Astrocyte (in vitro differentiated cells and primary cell): ENCODE measurements around the gene TRAPPC2B. TPM values are rescaled to one million over a fixed set of nuclear protein-coding genes. Genes with fewer than 3 reads are reported as not detected.

Experiments used
- DNase-seq: peaks from one replicate; pipeline ENCODE4 v3.0.0-alpha.2; 2010; ENCODE audit warnings: low read depth
- FAIRE-seq: peaks from 2 replicates; lab custom pipeline; 2011; peaks lifted over from hg19 to GRCh38; lab: Jason Lieb, UNC
- H2AFZ ChIP-seq: 2 replicates; pipeline ENCODE4 v1.6.0; 2012; ENCODE audit warnings: low read depth, low read length, inconsistent platforms
- H3K27ac ChIP-seq: 2 replicates; pipeline ENCODE4 v1.5.1; 2011; ENCODE audit warnings: low read depth, low read length, inconsistent platforms
- H3K27me3 ChIP-seq: 2 replicates; pipeline ENCODE4 v1.6.0; 2011; ENCODE audit warnings: low read length, inconsistent platforms; ENCODE audit not compliant: insufficient read depth
- H3K36me3 ChIP-seq: 2 replicates; pipeline ENCODE4 v1.5.1; 2011; ENCODE audit warnings: low read length, inconsistent platforms; ENCODE audit not compliant: insufficient read depth
- H3K4me1 ChIP-seq: 2 replicates; pipeline ENCODE4 v1.5.1; 2011; ENCODE audit warnings: low read length, inconsistent platforms; ENCODE audit not compliant: insufficient read depth
- H3K4me2 ChIP-seq: 2 replicates; pipeline ENCODE4 v1.6.0; 2012; ENCODE audit warnings: low read length, inconsistent platforms
- H3K4me3 ChIP-seq: 2 replicates; pipeline ENCODE4 v1.5.1; 2011; ENCODE audit warnings: low read depth, mild to moderate bottlenecking, low read length, inconsistent platforms; ENCODE audit not compliant: insufficient read depth
- H3K79me2 ChIP-seq: 2 replicates; pipeline ENCODE4 v1.6.0; 2012; ENCODE audit warnings: mild to moderate bottlenecking, low read length, inconsistent platforms; ENCODE audit not compliant: insufficient read depth
- H3K9ac ChIP-seq: 2 replicates; pipeline ENCODE4 v1.6.0; 2012; ENCODE audit warnings: mild to moderate bottlenecking, low read length, inconsistent platforms
- H3K9me3 ChIP-seq: 2 replicates; pipeline ENCODE4 v1.5.1; 2012; ENCODE audit warnings: low read depth, mild to moderate bottlenecking, low read length, inconsistent platforms; ENCODE audit not compliant: insufficient read depth
- H4K20me1 ChIP-seq: 2 replicates; pipeline ENCODE4 v1.6.0; 2012; ENCODE audit warnings: low read length, inconsistent platforms; ENCODE audit not compliant: insufficient read depth
- H3K27ac Mint-ChIP-seq: one replicate; pipeline ENCODE4 v1.8.0; 2021; ENCODE audit warnings: mild to moderate bottlenecking, mixed read lengths; ENCODE audit not compliant: unreplicated experiment
- H3K27me3 Mint-ChIP-seq: one replicate; pipeline ENCODE4 v1.8.0; 2021; ENCODE audit warnings: low read depth, mixed read lengths; ENCODE audit not compliant: unreplicated experiment
- H3K36me3 Mint-ChIP-seq: one replicate; pipeline ENCODE4 v1.8.0; 2021; ENCODE audit warnings: low read depth, mixed read lengths; ENCODE audit not compliant: unreplicated experiment
- H3K4me1 Mint-ChIP-seq: one replicate; pipeline ENCODE4 v1.8.0; 2021; ENCODE audit warnings: low read depth, mixed read lengths; ENCODE audit not compliant: unreplicated experiment
- H3K4me3 Mint-ChIP-seq: one replicate; pipeline ENCODE4 v1.8.0; 2021; ENCODE audit warnings: mild to moderate bottlenecking, moderate library complexity, mixed read lengths; ENCODE audit not compliant: unreplicated experiment
- H3K9me3 Mint-ChIP-seq: one replicate; pipeline ENCODE4 v1.8.0; 2021; ENCODE audit warnings: mild to moderate bottlenecking, mixed read lengths; ENCODE audit not compliant: unreplicated experiment
- EZH2 ChIP-seq: IDR thresholded peaks from 2 replicates; pipeline ENCODE4 v1.6.1; 2012; ENCODE audit warnings: mild to moderate bottlenecking, low read length, inconsistent platforms; ENCODE audit not compliant: insufficient read depth
- total RNA-seq: library from RNA; stranded (reverse); gene quantifications from 2 replicates; pipeline ENCODE4 v1.2.1, GENCODE V29; 2021
- TF ChIP-seq, protein P1 (sequence below): IDR thresholded peaks from 2 replicates; pipeline ENCODE4 v1.5.1; 2011; ENCODE audit warnings: low read depth, mild to moderate bottlenecking, inconsistent platforms, low read length, moderate library complexity; ENCODE audit not compliant: insufficient read depth

The TRAPPC2B gene
- total RNA-seq, 1 donor from 2014 or later, result 9.2 TPM

DNA sequence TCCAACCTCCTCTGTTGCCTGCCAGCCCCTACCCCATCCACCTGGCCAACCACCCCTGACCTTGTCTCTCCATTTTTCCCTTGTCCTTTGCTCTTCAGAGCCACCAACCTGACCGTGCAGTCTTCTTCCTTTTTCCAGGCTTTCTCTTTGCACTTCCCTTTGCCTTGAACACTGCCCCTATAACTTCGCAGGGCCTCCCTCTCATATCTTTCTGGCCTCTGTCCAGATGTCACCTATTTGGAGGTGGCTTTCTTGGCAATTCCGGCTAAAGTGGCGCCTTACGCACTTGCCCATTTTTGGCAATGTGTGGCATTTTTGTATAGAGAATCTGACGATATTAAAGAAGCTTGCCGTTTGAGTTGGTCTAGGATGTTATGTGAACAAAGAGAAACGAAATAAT, 42.2 kb upstream of the TRAPPC2B start:
- Mint-ChIP-seq H3K36me3 (peaks cover 21% of the 10 kb centered on the region), H3K9me3 (no peaks in the 10 kb centered on the region), H3K27me3 (peaks cover 1% of the 10 kb centered on the region), H3K4me1 (peaks cover 11% of the 10 kb centered on the region), H3K4me3 (peak overlapping the region; percentile 88), H3K27ac (peak overlapping the region; percentile 48)
- no peak for TF ChIP-seq EZH2
- TF ChIP-seq, protein P1, sequence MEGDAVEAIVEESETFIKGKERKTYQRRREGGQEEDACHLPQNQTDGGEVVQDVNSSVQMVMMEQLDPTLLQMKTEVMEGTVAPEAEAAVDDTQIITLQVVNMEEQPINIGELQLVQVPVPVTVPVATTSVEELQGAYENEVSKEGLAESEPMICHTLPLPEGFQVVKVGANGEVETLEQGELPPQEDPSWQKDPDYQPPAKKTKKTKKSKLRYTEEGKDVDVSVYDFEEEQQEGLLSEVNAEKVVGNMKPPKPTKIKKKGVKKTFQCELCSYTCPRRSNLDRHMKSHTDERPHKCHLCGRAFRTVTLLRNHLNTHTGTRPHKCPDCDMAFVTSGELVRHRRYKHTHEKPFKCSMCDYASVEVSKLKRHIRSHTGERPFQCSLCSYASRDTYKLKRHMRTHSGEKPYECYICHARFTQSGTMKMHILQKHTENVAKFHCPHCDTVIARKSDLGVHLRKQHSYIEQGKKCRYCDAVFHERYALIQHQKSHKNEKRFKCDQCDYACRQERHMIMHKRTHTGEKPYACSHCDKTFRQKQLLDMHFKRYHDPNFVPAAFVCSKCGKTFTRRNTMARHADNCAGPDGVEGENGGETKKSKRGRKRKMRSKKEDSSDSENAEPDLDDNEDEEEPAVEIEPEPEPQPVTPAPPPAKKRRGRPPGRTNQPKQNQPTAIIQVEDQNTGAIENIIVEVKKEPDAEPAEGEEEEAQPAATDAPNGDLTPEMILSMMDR, result no peak
- Histone ChIP-seq H2AFZ (peak overlapping the region; percentile 93), H3K79me2 (peaks cover 38% of the 10 kb centered on the region), H3K4me2 (peak overlapping the region; percentile 97), H3K36me3 (peaks cover 10% of the 10 kb centered on the region), H3K4me3 (peak overlapping the region; percentile 79), H4K20me1 (peaks cover 14% of the 10 kb centered on the region), H3K27me3 (peaks cover 2% of the 10 kb centered on the region), H3K9ac (peak overlapping the region; percentile 93), H3K9me3 (no peaks in the 10 kb centered on the region), H3K4me1 (peaks cover 9% of the 10 kb centered on the region), H3K27ac (peak overlapping the region; percentile 66)
- FAIRE-seq, result no peak
- DNase-seq, result no peak

DNA sequence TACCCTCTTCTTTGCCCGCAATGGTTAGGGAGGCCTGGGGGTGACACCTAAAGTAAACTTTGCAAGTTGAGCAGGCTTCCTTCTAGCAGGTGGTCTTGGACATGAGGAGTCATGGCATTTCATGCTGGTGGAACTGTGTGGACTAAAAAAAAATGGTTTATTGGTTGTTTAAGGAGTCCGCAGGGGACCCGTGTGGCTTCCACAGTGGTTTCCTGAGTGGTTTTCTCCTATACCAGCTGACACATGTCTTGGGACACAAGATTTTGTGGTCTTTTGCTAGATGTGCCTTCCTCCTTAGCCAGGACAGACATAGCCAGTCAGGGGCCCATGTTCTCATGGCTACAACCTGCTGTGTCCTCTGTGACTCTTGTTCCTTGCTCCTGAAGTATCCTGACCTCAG, 41.6 kb upstream of the TRAPPC2B start:
- FAIRE-seq, result no peak
- H3K36me3 Mint-ChIP-seq, result peaks cover 25% of the 10 kb centered on the region
- H3K4me3 Mint-ChIP-seq, result peak overlapping the region; percentile 88
- H3K27me3 Mint-ChIP-seq, result no peaks in the 10 kb centered on the region
- Histone ChIP-seq H3K4me3 (peak overlapping the region; percentile 79), H3K9me3 (no peaks in the 10 kb centered on the region), H3K79me2 (peaks cover 38% of the 10 kb centered on the region), H3K4me1 (peaks cover 9% of the 10 kb centered on the region), H3K9ac (no peak overlapping the region), H3K27me3 (peaks cover 1% of the 10 kb centered on the region), H3K27ac (no peak overlapping the region), H3K4me2 (peak overlapping the region; percentile 97), H4K20me1 (peaks cover 14% of the 10 kb centered on the region), H3K36me3 (peaks cover 15% of the 10 kb centered on the region), H2AFZ (no peak overlapping the region)
- no peak for DNase-seq
- no peak overlapping the region for H3K27ac Mint-ChIP-seq
- no peaks in the 10 kb centered on the region for H3K9me3 Mint-ChIP-seq
- TF ChIP-seq EZH2, result no peak
- TF ChIP-seq, protein P1, result no peak
- H3K4me1 Mint-ChIP-seq, result peaks cover 11% of the 10 kb centered on the region

GRCh38 chr19:57324992-57325391, 38.4 kb upstream of the TRAPPC2B start:
- FAIRE-seq (no peak), DNase-seq (no peak)
- Histone ChIP-seq H3K27me3 (no peaks in the 10 kb centered on the region), H3K27ac (no peak overlapping the region), H2AFZ (no peak overlapping the region), H3K9ac (no peak overlapping the region), H3K4me3 (no peak overlapping the region), H3K4me2 (no peak overlapping the region), H3K79me2 (peaks cover 38% of the 10 kb centered on the region), H3K4me1 (peaks cover 9% of the 10 kb centered on the region), H4K20me1 (peaks cover 14% of the 10 kb centered on the region), H3K36me3 (peaks cover 38% of the 10 kb centered on the region), H3K9me3 (peaks cover 18% of the 10 kb centered on the region)
- peaks cover 11% of the 10 kb centered on the region for H3K4me1 Mint-ChIP-seq
- TF ChIP-seq, protein P1, result no peak
- no peak for TF ChIP-seq EZH2
- H3K9me3 Mint-ChIP-seq, result no peaks in the 10 kb centered on the region
- peaks cover 49% of the 10 kb centered on the region for H3K36me3 Mint-ChIP-seq
- H3K4me3 Mint-ChIP-seq, result no peak overlapping the region
- H3K27me3 Mint-ChIP-seq, result no peaks in the 10 kb centered on the region
- H3K27ac Mint-ChIP-seq, result no peak overlapping the region
